Measurements from ENCODE around the gene MSLN. TPM values are rescaled to one million over a fixed set of nuclear protein-coding genes. Genes with fewer than 3 reads are reported as not detected.

MSLN gene
- total and polyA plus RNA-seq, 2 experiments from 2014 or later, result 0.10 TPM; not detected in 1

DNA sequence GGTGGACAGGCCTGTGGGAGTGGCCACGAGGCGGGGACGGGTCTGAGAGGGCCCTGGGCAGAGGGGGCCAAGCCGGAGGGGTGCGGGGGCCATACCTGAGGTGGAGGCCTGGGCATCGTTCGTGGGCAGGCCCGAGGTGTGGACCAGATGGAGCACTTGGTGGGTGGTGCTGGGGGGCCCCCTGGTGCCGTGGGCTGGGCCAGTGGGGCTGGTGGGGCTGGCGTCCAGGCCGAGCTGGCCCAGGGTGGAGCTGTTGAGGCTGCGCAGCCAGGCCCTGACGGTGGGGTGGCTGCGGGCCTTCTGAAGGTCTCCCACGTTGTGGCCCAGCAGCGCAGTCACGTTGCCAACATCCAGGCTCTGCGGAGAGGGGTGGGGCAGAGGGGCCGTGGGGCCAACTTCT is 9.4 kb downstream of the MSLN start:
- Histone ChIP-seq H3F3A (replicated peaks; ENCODE audit: low read depth) (0 out of 2 replicates have a peak, but pooled peaks cover 3% of the 10 kb centered on the region), H2AFZ (no peak overlapping the region), H4K20me1 (replicated peaks; ENCODE audit: insufficient read depth) (no peaks in the 10 kb centered on the region), H3K27ac (ENCODE audit: low read depth) (no peak overlapping the region), H3K9me2 (ENCODE audit: insufficient read depth) (no peaks in the 10 kb centered on the region), H3K36me3 (ENCODE audit: insufficient read depth) (no peaks in the 10 kb centered on the region), H3K27me3 (ENCODE audit: insufficient read depth) (no peaks in the 10 kb centered on the region), H3K4me2 (no peak overlapping the region), H3K79me2 (replicated peaks; ENCODE audit: insufficient read depth) (no peaks in the 10 kb centered on the region), H3K4me1 (ENCODE audit: insufficient read depth) (no peaks in the 10 kb centered on the region), H3K4me3 (no peak overlapping the region)
- Mint-ChIP-seq H3K36me3 (ENCODE audit: low read depth) (no peaks in the 10 kb centered on the region), H3K9me3 (no peaks in the 10 kb centered on the region), H3K4me1 (no peaks in the 10 kb centered on the region), H3K27ac (no peak overlapping the region), H3K27me3 (ENCODE audit: insufficient read depth, low read depth, poor library complexity) (peaks cover 12% of the 10 kb centered on the region), H3K4me3 (no peak overlapping the region)
- no peak for DNase-seq (ENCODE audit: low spot score)
- no peak for TF ChIP-seq ZNF114 (CRISPR knock-in tag; IDR thresholded peaks at IDR 0.05)
- TF ChIP-seq, protein P1, sequence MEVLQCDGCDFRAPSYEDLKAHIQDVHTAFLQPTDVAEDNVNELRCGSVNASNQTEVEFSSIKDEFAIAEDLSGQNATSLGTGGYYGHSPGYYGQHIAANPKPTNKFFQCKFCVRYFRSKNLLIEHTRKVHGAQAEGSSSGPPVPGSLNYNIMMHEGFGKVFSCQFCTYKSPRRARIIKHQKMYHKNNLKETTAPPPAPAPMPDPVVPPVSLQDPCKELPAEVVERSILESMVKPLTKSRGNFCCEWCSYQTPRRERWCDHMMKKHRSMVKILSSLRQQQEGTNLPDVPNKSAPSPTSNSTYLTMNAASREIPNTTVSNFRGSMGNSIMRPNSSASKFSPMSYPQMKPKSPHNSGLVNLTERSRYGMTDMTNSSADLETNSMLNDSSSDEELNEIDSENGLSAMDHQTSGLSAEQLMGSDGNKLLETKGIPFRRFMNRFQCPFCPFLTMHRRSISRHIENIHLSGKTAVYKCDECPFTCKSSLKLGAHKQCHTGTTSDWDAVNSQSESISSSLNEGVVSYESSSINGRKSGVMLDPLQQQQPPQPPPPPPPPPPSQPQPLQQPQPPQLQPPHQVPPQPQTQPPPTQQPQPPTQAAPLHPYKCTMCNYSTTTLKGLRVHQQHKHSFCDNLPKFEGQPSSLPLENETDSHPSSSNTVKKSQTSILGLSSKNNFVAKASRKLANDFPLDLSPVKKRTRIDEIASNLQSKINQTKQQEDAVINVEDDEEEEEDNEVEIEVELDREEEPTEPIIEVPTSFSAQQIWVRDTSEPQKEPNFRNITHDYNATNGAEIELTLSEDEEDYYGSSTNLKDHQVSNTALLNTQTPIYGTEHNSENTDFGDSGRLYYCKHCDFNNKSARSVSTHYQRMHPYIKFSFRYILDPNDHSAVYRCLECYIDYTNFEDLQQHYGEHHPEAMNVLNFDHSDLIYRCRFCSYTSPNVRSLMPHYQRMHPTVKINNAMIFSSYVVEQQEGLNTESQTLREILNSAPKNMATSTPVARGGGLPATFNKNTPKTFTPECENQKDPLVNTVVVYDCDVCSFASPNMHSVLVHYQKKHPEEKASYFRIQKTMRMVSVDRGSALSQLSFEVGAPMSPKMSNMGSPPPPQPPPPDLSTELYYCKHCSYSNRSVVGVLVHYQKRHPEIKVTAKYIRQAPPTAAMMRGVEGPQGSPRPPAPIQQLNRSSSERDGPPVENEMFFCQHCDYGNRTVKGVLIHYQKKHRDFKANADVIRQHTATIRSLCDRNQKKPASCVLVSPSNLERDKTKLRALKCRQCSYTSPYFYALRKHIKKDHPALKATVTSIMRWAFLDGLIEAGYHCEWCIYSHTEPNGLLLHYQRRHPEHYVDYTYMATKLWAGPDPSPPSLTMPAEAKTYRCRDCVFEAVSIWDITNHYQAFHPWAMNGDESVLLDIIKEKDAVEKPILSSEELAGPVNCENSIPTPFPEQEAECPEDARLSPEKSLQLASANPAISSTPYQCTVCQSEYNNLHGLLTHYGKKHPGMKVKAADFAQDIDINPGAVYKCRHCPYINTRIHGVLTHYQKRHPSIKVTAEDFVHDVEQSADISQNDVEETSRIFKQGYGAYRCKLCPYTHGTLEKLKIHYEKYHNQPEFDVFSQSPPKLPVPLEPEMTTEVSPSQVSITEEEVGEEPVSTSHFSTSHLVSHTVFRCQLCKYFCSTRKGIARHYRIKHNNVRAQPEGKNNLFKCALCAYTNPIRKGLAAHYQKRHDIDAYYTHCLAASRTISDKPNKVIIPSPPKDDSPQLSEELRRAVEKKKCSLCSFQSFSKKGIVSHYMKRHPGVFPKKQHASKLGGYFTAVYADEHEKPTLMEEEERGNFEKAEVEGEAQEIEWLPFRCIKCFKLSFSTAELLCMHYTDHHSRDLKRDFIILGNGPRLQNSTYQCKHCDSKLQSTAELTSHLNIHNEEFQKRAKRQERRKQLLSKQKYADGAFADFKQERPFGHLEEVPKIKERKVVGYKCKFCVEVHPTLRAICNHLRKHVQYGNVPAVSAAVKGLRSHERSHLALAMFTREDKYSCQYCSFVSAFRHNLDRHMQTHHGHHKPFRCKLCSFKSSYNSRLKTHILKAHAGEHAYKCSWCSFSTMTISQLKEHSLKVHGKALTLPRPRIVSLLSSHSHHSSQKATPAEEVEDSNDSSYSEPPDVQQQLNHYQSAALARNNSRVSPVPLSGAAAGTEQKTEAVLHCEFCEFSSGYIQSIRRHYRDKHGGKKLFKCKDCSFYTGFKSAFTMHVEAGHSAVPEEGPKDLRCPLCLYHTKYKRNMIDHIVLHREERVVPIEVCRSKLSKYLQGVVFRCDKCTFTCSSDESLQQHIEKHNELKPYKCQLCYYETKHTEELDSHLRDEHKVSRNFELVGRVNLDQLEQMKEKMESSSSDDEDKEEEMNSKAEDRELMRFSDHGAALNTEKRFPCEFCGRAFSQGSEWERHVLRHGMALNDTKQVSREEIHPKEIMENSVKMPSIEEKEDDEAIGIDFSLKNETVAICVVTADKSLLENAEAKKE (CRISPR knock-in tag; IDR thresholded peaks at IDR 0.05), result no peak
- TF ChIP-seq EZH2phosphoT487 (IDR thresholded peaks at IDR 0.05; ENCODE audit: unreplicated experiment), result no peak
- TF ChIP-seq, protein P2, sequence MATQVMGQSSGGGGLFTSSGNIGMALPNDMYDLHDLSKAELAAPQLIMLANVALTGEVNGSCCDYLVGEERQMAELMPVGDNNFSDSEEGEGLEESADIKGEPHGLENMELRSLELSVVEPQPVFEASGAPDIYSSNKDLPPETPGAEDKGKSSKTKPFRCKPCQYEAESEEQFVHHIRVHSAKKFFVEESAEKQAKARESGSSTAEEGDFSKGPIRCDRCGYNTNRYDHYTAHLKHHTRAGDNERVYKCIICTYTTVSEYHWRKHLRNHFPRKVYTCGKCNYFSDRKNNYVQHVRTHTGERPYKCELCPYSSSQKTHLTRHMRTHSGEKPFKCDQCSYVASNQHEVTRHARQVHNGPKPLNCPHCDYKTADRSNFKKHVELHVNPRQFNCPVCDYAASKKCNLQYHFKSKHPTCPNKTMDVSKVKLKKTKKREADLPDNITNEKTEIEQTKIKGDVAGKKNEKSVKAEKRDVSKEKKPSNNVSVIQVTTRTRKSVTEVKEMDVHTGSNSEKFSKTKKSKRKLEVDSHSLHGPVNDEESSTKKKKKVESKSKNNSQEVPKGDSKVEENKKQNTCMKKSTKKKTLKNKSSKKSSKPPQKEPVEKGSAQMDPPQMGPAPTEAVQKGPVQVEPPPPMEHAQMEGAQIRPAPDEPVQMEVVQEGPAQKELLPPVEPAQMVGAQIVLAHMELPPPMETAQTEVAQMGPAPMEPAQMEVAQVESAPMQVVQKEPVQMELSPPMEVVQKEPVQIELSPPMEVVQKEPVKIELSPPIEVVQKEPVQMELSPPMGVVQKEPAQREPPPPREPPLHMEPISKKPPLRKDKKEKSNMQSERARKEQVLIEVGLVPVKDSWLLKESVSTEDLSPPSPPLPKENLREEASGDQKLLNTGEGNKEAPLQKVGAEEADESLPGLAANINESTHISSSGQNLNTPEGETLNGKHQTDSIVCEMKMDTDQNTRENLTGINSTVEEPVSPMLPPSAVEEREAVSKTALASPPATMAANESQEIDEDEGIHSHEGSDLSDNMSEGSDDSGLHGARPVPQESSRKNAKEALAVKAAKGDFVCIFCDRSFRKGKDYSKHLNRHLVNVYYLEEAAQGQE (IDR thresholded peaks at IDR 0.05; ENCODE audit: unreplicated experiment), result no peak
- no peak for TF ChIP-seq POLR2AphosphoS5 (IDR thresholded peaks at IDR 0.05; ENCODE audit: low read depth)
- TF ChIP-seq ZNF331 (CRISPR knock-in tag; IDR thresholded peaks at IDR 0.05; ENCODE audit: low read depth), result no peak
- TF ChIP-seq EZH2 (IDR thresholded peaks at IDR 0.05; ENCODE audit: low read depth, unreplicated experiment), result no peak
- no peak for TF ChIP-seq STAT1 (IDR thresholded peaks at IDR 0.05; ENCODE audit: unreplicated experiment)
- no peak for TF ChIP-seq CREB1 (CRISPR knock-in tag; IDR thresholded peaks at IDR 0.05; ENCODE audit: low read depth)
- TF ChIP-seq, protein P3, sequence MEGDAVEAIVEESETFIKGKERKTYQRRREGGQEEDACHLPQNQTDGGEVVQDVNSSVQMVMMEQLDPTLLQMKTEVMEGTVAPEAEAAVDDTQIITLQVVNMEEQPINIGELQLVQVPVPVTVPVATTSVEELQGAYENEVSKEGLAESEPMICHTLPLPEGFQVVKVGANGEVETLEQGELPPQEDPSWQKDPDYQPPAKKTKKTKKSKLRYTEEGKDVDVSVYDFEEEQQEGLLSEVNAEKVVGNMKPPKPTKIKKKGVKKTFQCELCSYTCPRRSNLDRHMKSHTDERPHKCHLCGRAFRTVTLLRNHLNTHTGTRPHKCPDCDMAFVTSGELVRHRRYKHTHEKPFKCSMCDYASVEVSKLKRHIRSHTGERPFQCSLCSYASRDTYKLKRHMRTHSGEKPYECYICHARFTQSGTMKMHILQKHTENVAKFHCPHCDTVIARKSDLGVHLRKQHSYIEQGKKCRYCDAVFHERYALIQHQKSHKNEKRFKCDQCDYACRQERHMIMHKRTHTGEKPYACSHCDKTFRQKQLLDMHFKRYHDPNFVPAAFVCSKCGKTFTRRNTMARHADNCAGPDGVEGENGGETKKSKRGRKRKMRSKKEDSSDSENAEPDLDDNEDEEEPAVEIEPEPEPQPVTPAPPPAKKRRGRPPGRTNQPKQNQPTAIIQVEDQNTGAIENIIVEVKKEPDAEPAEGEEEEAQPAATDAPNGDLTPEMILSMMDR (conservative IDR thresholded peaks at IDR 0.05; ENCODE audit: low read depth in 2 of 2), result no peak
- no peak for TF ChIP-seq JUNB (IDR thresholded peaks at IDR 0.05; ENCODE audit: unreplicated experiment)
- TF ChIP-seq, protein P4, sequence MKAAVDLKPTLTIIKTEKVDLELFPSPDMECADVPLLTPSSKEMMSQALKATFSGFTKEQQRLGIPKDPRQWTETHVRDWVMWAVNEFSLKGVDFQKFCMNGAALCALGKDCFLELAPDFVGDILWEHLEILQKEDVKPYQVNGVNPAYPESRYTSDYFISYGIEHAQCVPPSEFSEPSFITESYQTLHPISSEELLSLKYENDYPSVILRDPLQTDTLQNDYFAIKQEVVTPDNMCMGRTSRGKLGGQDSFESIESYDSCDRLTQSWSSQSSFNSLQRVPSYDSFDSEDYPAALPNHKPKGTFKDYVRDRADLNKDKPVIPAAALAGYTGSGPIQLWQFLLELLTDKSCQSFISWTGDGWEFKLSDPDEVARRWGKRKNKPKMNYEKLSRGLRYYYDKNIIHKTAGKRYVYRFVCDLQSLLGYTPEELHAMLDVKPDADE (IDR thresholded peaks at IDR 0.05), result no peak
- no peak for TF ChIP-seq NANOG (IDR thresholded peaks at IDR 0.05; ENCODE audit: borderline replicate concordance)
- no peak for ATAC-seq
